Activated naive CD8-positive, alpha-beta T cell treated with anti-CD3 and anti-CD28 coated beads, Interleukin-2, amount 10 ng/mL, durations not matched to agents 7 days and 5 days (primary cell): ENCODE measurements around the gene ROPN1L. TPM values are rescaled to one million over a fixed set of nuclear protein-coding genes. Genes with fewer than 3 reads are reported as not detected.
A peak's percentile ranks its signal among the peaks of the same experiment; 100 is the strongest.

Experiments used
- ATAC-seq: fragments of 150-1000 bp; cut with Tn5 transposase; one replicate; pipeline ENCODE4 v1.10.0; 2021; ENCODE audit warnings: low read depth, moderate library complexity
- POLR2A ChIA-PET: fragments of 350-600 bp; sonication (Branson Sonifier 250); formaldehyde crosslinking; loops from one replicate; lab custom pipeline; 2021; ENCODE audit warnings: antibody characterized with exemption; lab: Charles Lee
- DNase-seq: peaks from one replicate; pipeline ENCODE4 v3.0.0; 2021
- H3K27ac Mint-ChIP-seq: one replicate; pipeline ENCODE4 v1.8.0; 2022; ENCODE audit warnings: mild to moderate bottlenecking, mixed read lengths
- H3K27me3 Mint-ChIP-seq: one replicate; pipeline ENCODE4 v1.8.0; 2022; ENCODE audit warnings: mild to moderate bottlenecking, moderate library complexity, mixed read lengths
- H3K36me3 Mint-ChIP-seq: one replicate; pipeline ENCODE4 v1.8.0; 2021; ENCODE audit warnings: mild to moderate bottlenecking, mixed read lengths
- H3K4me1 Mint-ChIP-seq: one replicate; pipeline ENCODE4 v1.8.0; 2021; ENCODE audit warnings: mixed read lengths
- H3K4me3 Mint-ChIP-seq: one replicate; pipeline ENCODE4 v1.8.0; 2022; ENCODE audit warnings: mild to moderate bottlenecking, moderate library complexity, mixed read lengths
- H3K9me3 Mint-ChIP-seq: one replicate; pipeline ENCODE4 v1.8.0; 2021; ENCODE audit warnings: mixed read lengths
- total RNA-seq, 2 experiments: library from RNA; stranded (reverse); gene quantifications; one replicate each; pipeline ENCODE4 v1.2.3, GENCODE V29; 2021

ROPN1L gene
- total RNA-seq, 2 experiments from 2014 or later, result 1.4 to 1.5 TPM

DNA sequence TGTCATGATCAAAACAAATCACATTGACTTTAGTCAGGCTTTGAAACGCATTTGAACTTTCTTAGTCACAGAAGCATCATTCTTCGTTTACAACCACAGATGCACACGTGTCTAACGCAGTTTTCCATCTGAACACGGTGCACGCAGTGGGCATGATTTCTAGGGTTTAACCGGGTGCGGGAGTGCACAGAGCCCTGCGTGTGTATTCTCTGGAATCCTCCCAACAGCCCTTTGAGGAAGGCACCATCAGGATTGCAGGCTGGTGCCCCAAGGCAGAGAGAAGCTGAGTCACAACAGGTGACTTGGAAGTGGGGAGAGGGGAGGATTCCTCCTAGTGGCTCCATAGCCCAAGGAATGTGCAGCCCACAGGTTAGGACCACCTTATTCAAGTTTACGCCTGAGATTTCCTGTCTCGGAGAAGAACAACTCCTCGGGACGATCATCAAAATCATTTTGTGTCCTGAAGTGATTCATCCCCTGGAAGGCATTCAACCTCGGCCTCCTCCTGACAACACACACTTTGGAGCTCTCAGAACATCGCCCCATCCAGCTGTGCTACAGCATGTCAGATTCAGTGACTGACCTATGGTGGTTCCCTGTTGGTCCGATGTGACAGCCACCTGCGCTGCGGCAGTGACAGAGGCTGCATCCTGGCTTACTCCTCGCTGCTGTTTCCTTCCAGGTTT, 13.1 kb downstream of the ROPN1L start:
- no peak for ATAC-seq
- POLR2A ChIA-PET, result interaction anchor here (0.6 to 1.2 kb wide), 3 partner anchors 9 to 185 kb away, joined by 3 read pairs; no protein-coding TSS in a partner anchor
- Mint-ChIP-seq H3K4me1 (peaks cover 10% of the 10 kb centered on the region), H3K4me3 (no peak overlapping the region), H3K9me3 (no peaks in the 10 kb centered on the region), H3K36me3 (no peaks in the 10 kb centered on the region), H3K27me3 (no peaks in the 10 kb centered on the region), H3K27ac (no peak overlapping the region)
- no peak for DNase-seq

DNA sequence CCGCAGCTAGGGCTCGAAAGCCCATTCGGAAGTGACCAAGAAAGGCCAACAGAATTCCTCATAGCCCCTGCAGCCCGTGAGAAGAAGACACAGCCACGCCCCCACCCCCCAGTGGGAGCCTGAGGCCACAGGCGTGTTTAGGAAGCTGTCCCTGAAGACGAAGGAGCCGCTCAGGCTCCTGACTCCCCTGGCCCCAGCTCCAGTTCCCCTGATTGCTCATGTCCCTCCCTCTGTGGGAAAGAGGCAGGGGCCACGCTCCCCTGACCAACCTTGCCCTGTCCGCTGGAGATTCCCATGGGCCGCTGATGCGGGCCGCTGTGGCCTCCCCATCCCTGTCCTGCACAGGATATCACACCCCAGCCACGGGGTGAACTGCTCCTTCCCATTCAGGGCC, 13.6 kb downstream of the ROPN1L start:
- POLR2A ChIA-PET, result no interaction called here
- no peak for ATAC-seq
- peaks cover 10% of the 10 kb centered on the region for H3K4me1 Mint-ChIP-seq
- H3K36me3 Mint-ChIP-seq, result no peaks in the 10 kb centered on the region
- no peak overlapping the region for H3K27ac Mint-ChIP-seq
- no peaks in the 10 kb centered on the region for H3K9me3 Mint-ChIP-seq
- no peak overlapping the region for H3K4me3 Mint-ChIP-seq
- no peak for DNase-seq
- no peaks in the 10 kb centered on the region for H3K27me3 Mint-ChIP-seq

DNA sequence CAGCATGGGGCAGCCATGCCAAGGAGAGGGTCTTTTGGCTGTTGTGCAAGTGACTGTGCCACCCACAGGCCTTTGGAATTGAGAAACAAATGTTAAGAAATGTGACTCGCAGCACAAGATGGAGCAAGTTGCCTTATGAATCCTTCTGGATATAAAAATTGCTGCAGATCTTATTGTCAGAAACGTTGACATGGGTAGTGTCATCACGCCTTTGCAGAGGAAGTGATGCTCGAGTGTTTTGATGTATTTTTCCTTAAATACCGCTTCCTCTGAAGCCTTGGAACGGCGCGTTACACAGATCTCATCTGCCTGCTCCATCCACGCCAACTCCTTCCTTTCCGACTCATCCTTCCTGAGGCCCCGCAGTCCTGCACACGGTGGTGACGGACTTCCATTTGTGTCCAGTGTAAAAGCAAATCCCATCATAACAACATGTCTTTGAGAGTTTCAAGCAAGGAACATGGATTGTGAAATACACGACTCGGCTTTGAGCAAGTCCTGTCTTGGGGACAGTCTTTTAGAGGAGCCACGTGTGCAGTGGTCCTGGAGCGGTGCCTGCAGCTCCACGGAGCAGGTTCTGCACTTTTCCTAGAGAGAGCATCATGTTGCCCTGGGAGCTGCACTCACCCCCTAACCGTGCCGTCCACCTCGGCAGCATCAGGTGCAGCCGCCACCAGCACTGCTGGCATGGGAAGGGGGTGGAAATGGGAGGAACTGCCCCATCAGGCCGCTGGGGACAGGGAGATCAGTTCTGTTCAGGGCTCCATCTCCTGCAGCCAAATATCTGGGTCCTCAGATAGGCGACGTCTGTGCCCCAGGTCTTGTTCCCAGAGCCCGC, 15.1 kb downstream of the ROPN1L start:
- POLR2A ChIA-PET, result no interaction called here
- H3K27ac Mint-ChIP-seq, result peak overlapping the region; percentile 35
- peaks cover 8% of the 10 kb centered on the region for H3K4me1 Mint-ChIP-seq
- H3K4me3 Mint-ChIP-seq, result no peak overlapping the region
- no peak for DNase-seq
- H3K9me3 Mint-ChIP-seq, result no peaks in the 10 kb centered on the region
- no peaks in the 10 kb centered on the region for H3K36me3 Mint-ChIP-seq
- H3K27me3 Mint-ChIP-seq, result no peaks in the 10 kb centered on the region
- ATAC-seq, result no peak

DNA sequence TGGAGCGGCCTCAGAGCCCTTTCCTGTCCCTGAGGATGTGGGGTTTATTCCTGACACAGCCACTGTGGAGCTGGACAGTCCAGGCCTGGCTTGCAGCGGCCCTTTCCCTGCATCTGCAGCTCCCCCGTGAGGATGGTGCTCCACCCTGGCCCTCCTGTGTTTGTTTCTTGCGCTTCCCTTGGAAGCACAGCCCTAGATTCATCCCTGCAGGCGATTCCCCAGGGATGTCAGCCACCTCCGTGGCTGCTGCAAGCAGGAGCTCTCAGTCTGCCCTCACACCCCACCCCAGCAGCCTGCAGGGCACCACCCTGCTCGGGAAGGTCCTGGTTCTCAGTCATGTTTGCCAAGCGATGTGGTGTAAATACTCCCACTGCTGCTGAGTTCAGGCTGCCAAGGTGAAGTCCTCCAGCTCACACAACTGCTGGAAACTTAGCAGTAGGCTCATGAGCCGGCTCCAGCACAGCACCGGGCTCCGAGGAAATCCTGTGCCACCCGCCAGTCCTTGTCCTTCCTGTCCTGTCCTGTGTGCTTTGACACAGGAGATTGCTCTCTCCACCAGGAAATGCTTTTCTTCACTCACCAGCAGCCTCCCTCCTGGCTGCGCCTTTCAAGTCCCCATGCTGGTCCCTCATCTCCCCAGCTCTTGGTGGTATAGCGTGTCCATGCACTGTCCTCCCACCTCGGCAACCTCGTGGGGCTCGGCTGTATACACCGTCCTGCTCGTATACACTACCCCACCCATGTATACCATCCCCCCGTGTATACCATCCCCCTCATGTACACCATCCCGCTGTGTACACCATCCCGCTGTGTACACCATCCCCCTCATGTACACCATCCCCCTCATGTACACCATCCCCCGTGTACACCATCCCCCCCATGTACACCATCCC, 16.2 kb downstream of the ROPN1L start:
- DNase-seq, result no peak
- peaks cover 6% of the 10 kb centered on the region for H3K4me1 Mint-ChIP-seq
- POLR2A ChIA-PET, result no interaction called here
- H3K27ac Mint-ChIP-seq, result no peak overlapping the region
- ATAC-seq, result no peak
- no peaks in the 10 kb centered on the region for H3K27me3 Mint-ChIP-seq
- H3K36me3 Mint-ChIP-seq, result no peaks in the 10 kb centered on the region
- no peaks in the 10 kb centered on the region for H3K9me3 Mint-ChIP-seq
- H3K4me3 Mint-ChIP-seq, result no peak overlapping the region

DNA sequence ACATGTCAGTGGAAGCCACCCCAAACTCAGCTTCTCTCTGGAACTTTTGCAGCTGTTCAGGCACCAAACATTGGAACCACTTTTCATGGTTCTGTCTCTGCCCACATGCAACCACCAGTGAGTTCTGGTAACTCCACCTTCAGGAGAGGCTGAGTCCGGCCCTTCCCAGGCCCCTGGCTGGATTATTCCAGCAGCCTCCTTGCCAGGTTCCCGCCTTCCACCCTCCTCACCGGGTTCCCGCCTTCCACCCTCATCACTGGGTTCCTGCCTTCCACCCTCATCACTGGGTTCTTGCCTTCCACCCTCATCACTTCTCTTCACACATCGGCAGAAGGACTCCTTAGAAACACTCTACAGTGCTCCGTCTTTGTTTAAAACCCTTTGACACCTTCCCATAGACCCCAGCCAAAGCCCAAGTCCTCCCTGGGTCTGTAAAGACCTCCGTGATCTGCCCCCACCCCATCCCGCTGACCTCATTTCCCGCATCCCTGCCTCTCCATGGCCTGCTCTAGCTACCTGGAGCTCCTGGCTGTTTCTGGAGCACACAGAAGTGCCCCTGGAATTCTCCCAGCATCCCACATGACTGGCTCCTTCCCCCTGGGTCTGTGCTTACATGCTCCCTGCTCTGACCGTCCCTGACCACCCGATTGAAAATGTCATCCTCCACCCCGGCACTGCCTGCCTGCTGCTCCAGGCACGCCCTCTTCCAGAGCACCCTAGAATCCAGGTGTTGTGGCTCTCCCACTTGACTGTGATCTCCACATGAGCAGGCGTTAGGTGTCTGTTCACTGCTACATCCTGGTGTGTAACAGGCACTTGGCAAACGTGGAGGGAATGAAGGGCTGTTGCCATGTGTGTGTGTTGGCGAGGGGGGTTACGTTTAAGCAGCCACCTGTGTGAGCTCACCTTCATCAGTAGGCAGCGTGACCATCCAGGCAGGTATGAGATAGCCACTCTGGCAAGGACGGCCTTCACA, 17.7 kb downstream of the ROPN1L start:
- Mint-ChIP-seq H3K36me3 (no peaks in the 10 kb centered on the region), H3K4me1 (peaks cover 6% of the 10 kb centered on the region), H3K27ac (peak overlapping the region; percentile 60), H3K9me3 (no peaks in the 10 kb centered on the region), H3K4me3 (no peak overlapping the region), H3K27me3 (peaks cover 4% of the 10 kb centered on the region)
- DNase-seq (no peak), ATAC-seq (no peak)
- POLR2A ChIA-PET, result no interaction called here

DNA sequence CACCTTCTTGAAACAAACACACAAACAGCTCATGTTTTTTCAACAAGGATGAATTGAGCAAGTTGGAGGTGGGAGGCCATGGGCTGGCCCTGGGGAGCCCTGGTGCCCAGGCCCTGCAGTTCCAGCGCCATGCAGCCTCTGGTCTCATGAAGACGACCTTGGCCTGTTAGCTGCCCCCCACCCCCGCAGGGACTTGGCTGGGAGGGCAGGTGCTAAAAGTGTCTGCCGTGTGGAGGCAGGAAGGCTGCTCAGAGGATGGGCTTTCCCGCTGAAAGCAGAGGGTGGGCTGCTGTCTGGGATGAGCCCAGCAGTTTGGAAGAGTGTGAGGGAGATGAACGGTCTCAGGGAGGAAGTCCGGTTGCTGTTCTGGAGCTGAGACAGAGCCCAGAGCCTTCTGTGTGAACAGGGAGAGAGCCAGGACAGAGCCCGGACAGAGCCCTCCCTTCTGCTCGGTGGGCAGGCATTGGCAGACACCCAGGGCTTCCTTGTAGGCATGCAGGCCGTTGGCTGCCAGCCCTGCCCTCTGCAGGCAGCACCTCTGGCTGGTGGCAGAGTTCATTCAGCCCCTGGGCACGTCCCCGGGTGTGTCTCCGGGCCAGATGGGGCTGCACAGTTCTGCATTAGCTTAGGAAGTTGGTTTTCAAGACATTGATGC, 18.7 kb downstream of the ROPN1L start:
- H3K27ac Mint-ChIP-seq, result no peak overlapping the region
- peaks cover 4% of the 10 kb centered on the region for H3K27me3 Mint-ChIP-seq
- H3K4me3 Mint-ChIP-seq, result no peak overlapping the region
- H3K9me3 Mint-ChIP-seq, result no peaks in the 10 kb centered on the region
- POLR2A ChIA-PET, result no interaction called here
- no peaks in the 10 kb centered on the region for H3K36me3 Mint-ChIP-seq
- H3K4me1 Mint-ChIP-seq, result peaks cover 6% of the 10 kb centered on the region
- DNase-seq (no peak), ATAC-seq (no peak)

DNA sequence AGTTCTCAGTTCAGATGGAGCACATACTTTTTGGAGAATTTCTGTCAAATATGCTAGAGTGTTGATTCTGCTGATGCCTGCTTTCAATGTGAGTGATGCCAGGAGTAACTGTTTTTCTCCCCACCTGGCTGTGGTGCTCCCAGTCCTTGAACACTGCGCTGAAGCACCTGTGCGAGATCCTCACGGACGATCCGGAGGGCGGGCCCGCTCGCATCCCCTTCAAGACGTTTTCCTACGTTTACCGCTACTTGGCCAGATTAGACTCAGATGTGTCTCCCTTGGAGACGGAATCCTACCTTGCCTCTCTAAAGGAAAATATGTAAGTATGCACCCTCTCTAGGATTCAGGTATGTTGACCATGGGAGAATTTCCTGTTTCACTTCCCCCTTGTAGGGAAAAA, 19.4 kb downstream of the ROPN1L start:
- POLR2A ChIA-PET, result no interaction called here
- peaks cover 8% of the 10 kb centered on the region for H3K27me3 Mint-ChIP-seq
- no peak overlapping the region for H3K27ac Mint-ChIP-seq

DNA sequence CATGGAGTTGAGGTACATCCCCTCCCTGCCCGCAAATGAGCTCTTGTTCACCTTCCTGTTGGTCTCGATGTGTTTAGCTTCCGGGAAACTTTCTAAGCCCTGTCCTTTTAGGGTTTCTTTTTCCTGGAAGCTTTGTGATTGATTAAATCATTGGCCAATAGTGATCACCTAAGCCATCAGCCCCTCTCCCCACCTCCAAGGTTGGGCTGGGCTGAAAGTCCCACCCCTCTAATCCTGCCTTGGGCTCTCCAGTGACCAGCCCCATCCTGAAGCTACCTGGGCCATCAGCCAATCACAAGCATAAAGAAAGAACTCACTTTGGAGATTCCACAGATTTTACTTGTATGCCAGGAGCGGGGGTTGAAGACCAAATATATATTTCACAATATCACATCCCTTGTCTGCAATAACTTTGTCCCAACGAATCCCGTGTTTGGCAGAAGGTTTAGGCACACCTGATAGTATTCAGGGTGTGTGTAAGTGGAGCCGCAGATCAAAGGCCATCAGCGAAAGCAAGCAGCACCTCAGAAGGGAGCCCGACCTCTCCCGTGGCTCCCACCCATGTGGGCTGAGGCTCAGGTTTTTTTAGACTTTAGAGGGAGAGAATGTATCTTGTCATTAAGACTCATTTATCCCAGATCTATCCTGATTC, 20.4 kb downstream of the ROPN1L start:
- Mint-ChIP-seq H3K27me3 (peaks cover 8% of the 10 kb centered on the region), H3K4me3 (no peak overlapping the region), H3K36me3 (no peaks in the 10 kb centered on the region), H3K9me3 (no peaks in the 10 kb centered on the region), H3K4me1 (peaks cover 5% of the 10 kb centered on the region), H3K27ac (no peak overlapping the region)
- ATAC-seq (no peak), DNase-seq (no peak)
- POLR2A ChIA-PET, result no interaction called here

More for the DNA sequence above, 19.4 kb downstream of the ROPN1L start:
- ATAC-seq, result no peak
- Mint-ChIP-seq H3K4me3 (no peak overlapping the region), H3K9me3 (no peaks in the 10 kb centered on the region), H3K36me3 (no peaks in the 10 kb centered on the region), H3K4me1 (peaks cover 6% of the 10 kb centered on the region)
- no peak for DNase-seq

DNA sequence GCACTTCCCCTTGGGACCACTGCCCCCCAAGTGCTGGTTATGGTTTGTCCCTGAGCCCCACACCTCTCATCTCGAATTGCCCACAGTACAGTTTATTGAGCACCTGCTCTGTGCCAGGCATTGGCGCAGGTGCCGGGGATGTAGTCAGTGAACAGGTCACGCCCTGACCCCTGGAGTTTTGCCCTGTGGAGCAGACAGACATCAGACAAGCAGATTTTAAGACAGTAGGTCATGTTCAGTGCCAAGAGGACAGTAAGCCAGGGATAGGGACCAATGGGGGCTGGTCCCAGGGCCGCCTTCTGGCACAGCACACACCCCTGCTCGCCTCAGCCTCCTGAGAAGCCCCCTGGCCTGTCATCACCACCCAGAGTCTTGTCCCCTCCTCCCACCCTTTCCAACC, 21.9 kb downstream of the ROPN1L start:
- no peak overlapping the region for H3K4me3 Mint-ChIP-seq
- POLR2A ChIA-PET, result no interaction called here
- H3K36me3 Mint-ChIP-seq, result no peaks in the 10 kb centered on the region
- no peaks in the 10 kb centered on the region for H3K9me3 Mint-ChIP-seq
- no peak overlapping the region for H3K27ac Mint-ChIP-seq
- peaks cover 8% of the 10 kb centered on the region for H3K27me3 Mint-ChIP-seq
- DNase-seq, result no peak
- peaks cover 13% of the 10 kb centered on the region for H3K4me1 Mint-ChIP-seq
- ATAC-seq, result no peak

DNA sequence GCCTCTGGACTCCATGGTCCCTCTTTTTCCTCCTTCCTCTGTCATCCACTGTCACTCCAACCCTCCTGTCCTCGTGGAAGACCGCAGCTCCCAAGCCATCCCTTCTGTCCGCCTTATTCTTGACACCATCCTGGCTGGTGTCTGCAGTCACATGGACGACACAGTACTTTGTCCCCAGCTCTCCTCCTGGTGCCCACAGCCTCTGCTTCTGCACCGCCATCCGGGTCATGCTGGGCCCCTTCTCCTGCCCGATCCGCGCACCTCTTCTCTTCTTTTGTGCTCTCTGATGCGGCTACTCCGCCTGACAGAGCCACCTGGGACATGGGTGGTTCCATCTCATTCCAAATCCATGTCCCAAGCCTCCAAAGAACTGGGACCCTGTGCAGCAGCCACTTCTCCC, 22.5 kb downstream of the ROPN1L start:
- no peaks in the 10 kb centered on the region for H3K36me3 Mint-ChIP-seq
- no peaks in the 10 kb centered on the region for H3K9me3 Mint-ChIP-seq
- POLR2A ChIA-PET, result no interaction called here
- no peak overlapping the region for H3K27ac Mint-ChIP-seq
- no peak overlapping the region for H3K4me3 Mint-ChIP-seq
- peaks cover 8% of the 10 kb centered on the region for H3K27me3 Mint-ChIP-seq
- no peak for ATAC-seq
- H3K4me1 Mint-ChIP-seq, result peaks cover 13% of the 10 kb centered on the region
- DNase-seq, result no peak

DNA sequence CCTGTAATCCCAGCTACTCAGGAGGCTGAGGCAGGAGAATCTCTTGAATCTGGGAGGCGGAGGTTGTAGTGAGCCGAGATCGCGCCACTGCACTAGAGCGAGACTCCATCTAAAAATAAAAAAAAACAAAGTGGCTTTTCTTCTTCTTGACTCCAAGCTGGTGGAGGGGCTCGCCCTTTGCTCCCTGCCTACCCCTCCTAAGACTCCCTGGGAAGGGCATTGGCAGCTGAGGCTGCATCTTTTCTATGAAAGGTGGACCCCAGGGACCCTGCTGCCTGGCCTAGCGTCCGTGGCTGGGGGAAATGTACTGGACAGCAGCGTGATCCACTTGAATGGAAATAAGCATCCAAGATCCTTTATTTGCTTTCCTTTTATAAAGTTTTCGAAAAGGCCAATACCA, 24.0 kb downstream of the ROPN1L start:
- POLR2A ChIA-PET, result no interaction called here
- Mint-ChIP-seq H3K27ac (no peak overlapping the region), H3K36me3 (no peaks in the 10 kb centered on the region), H3K4me1 (peaks cover 11% of the 10 kb centered on the region), H3K9me3 (no peaks in the 10 kb centered on the region), H3K4me3 (no peak overlapping the region), H3K27me3 (peaks cover 8% of the 10 kb centered on the region)
- ATAC-seq, result no peak
- DNase-seq, result no peak
